Stimulated activated naive CD4-positive, alpha-beta T cell (primary cell): ENCODE results near the gene ADGRD2.

Experiments
- DNase-seq, 6 experiments: peaks; one replicate each; lab custom pipeline; 2025; lab: John Stamatoyannopoulos, UW

The ADGRD2 gene

GRCh38 chr9:124456341-124457078 is 6.3 kb downstream of the ADGRD2 start:
- no peak for DNase-seq

GRCh38 chr9:124457079-124457886 is 7.0 kb downstream of the ADGRD2 start:
- DNase-seq: no peak

DNA sequence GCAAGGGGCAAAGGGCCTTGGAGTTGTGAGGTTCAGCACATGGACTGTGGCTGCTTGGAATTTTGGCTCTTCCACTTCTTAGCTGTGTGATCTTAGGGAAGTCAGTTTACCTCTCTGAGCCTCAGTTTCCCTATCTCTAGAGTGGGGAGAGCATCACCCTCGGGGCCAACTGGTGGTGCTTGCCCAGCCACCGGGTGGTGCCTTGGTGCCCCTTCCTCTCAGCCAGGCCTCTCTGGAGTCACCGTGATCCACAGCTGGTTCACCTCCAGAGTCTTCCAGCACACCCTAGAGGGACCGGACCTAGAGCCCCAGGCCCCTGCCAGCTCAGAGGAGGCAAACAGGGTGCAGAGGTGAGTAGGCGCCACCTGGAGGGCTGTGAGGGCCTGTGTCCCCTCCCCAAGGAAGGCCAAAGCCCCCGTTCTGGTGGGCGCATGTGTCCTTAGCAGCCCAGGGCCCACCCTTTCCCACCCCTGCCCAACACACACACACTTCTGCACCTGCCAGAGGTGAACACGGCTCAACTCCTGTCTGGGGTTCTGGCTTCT is 7.7 kb downstream of the ADGRD2 start:
- no peak for DNase-seq

DNA sequence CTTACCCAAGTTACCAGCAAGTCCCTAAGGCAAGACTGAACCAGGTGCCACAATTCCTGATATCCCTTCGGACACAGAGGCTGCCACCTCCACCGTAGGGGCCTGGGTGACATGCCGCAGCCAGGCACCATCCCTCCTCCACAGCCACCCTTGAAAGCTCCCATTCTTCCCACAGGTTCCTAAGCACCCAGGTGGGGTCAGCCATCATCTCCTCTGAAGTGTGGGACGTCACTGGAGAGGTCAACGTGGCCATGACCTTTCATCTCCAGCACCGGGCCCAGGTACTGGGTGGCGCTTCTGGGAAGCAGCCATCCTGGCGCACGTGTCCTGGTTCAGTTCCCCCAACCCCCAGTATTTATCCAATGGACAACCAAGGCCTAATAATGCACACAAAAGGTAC is 8.2 kb downstream of the ADGRD2 start:
- no peak for DNase-seq

DNA sequence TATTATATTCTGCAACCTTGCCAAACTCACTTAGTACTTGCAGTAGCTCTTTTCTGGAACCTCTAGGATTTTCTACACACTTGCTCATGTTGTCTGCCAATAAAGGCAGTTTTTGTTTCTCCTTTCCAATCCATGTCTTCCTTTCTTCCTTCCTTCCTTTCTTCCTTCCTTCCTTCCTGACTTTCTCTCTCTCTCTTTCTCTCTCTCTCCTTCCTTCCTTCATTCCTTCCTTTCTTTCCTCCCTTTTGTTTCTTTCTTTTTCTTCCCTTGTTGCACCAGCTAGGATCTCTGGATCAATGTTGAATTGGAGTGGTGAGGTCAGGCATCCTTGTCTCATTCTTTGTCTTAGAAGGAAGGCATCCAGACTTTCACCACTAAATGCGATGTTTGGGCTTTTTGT is 12.5 kb downstream of the ADGRD2 start:
- DNase-seq: no peak

- no peak for DNase-seq
Observed at GRCh38 chr9:124465736-124466135, 15.5 kb downstream of the ADGRD2 start.

- DNase-seq: no peak
Observed at GRCh38 chr9:124467410-124468060, 17.3 kb downstream of the ADGRD2 start.

DNA sequence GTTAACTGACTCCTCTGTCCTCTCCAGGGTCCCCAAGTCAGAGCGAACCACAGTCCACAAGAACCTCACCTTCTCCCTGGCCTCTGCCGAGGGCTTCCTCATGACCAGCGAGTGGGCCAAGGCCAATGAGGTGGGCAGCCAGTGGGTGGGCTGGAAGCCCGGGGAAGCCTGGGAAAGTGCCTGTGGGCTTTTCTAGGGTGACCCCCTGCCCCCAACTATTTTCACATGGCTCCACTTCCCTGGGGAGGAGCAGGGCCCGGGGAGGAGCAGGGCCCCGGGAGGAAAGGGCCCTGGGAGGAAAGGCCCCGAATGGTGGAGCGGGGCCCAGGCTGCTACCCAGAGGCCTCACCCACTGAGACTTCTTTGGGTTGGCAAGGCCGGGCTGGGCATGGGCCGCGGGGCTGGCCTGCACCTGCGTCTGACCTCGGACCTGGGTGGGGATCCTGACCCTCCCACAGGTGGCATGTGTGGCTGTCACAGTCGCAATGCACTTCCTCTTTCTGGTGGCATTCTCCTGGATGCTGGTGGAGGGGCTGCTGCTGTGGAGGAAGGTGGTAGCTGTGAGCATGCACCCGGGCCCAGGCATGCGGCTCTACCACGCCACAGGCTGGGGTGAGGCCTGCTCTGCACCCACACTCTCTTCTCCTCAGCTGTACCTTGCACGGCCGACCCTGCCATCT is 17.9 kb downstream of the ADGRD2 start:
- no peak for DNase-seq

DNA sequence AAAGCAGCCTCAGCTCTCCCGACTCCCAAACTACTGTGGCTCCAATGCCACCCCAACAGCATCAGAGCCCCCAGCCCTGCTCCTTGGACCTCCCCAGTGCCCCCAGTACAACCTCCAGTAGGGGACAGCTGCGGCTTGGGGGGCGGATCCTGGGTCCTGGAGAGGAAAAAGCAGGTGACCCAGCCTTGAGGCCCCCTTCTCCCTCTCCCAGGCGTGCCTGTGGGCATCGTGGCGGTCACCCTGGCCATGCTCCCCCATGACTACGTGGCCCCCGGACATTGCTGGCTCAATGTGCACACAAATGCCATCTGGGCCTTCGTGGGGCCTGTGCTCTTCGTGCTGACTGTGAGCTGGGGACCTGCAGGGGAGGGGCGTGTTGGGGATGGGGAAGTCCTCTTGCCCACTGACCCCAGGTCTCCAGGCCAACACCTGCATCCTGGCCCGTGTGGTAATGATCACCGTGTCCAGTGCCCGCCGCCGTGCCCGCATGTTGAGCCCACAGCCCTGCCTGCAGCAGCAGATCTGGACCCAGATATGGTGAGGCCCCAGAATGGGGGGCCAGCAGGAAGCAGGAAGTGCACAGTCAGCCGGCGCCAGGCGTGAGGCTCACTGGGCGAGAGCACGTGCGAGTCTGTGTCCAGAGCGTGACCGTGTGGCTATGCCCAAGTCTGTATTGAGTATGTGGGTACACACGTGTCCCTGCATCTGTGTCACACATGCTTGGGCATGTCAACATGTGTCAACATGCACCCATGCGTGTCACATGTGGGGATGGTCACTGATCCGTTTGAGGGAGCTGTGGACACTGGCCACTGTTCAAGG is 19.0 kb downstream of the ADGRD2 start:
- no peak for DNase-seq

GRCh38 chr9:124470306-124470705 is 20.1 kb downstream of the ADGRD2 start:
- DNase-seq: no peak

- DNase-seq: no peak
Observed at GRCh38 chr9:124470726-124471125, 20.5 kb downstream of the ADGRD2 start.

DNA sequence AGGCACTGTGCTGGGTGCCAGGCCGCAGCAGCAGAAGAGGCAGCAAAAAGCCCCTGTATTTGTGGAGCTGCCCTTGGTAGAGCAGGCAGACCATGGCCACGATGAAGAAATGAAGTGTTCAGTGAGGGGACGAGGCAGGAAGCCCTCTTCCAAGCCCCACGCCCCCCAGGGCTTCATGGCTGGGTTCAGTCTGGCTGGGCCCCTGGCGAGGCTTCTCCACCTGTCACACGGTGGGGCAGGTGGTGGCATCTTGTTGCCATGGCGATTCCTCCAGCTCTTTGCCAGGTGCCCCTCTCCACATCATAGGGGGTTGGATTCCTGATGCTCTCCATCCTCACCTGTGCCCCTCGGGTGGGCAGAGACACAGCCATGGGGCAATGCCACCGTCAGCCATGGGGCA is 21.5 kb downstream of the ADGRD2 start:
- DNase-seq: no peak

- no peak for DNase-seq
Observed at GRCh38 chr9:124472770-124473169, 22.5 kb downstream of the ADGRD2 start.

- DNase-seq: no peak
Observed at GRCh38 chr9:124473310-124473709, 23.1 kb downstream of the ADGRD2 start.

DNA sequence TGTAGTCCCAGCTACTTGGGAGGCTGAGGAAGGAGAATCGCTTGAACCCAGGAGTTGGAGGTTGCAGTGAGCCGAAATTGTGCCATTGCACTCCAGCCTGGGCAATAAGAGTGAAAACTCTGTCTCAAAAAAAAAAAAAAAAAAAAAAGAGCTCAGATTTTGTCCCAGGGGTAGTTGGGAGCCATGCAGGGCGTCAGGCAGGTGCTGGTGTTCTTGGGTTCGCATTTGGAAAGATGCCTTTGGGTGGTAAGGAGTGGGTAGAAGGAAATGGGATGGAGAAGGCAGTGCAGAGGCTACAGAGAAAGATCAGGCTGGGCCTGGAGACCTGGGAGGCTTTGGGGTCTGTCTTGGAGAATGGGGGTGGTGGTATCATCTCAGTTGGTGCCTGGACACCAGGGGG is 23.9 kb downstream of the ADGRD2 start:
- DNase-seq: no peak

DNA sequence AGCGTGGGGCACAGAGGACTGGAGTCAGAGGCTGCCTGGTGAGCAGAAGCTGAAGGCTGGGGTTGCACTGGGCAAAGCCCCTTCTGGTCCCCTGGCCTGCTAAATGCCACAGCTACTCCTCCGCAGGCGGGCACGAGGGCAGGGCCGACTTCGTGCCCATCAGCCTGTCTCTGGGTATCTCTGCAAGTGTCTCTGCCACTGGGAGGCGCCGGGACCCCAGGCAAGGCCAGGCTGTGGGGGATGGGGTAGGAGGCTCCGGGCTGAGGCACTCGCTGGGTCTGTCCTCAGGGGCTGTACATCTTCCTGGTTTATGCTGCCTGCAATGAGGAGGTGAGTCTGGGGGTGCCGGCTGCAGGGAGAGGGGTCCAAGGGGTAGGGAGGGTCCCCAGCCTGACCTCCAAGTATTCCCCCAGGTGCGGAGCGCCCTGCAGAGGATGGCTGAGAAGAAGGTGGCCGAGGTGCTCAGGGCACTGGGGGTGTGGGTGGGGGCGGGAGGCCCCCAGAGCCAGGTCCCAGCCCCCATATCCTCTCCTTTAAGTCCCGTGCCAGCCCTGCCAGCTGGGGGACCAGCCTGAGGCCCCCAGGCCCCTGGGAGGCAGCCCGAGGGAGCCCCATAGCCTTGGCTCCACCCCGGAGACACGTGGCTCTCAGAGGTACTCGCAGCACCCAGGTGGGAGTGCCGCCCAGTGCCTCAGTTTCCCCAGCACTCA is 25.1 kb downstream of the ADGRD2 start:
- no peak for DNase-seq

DNA sequence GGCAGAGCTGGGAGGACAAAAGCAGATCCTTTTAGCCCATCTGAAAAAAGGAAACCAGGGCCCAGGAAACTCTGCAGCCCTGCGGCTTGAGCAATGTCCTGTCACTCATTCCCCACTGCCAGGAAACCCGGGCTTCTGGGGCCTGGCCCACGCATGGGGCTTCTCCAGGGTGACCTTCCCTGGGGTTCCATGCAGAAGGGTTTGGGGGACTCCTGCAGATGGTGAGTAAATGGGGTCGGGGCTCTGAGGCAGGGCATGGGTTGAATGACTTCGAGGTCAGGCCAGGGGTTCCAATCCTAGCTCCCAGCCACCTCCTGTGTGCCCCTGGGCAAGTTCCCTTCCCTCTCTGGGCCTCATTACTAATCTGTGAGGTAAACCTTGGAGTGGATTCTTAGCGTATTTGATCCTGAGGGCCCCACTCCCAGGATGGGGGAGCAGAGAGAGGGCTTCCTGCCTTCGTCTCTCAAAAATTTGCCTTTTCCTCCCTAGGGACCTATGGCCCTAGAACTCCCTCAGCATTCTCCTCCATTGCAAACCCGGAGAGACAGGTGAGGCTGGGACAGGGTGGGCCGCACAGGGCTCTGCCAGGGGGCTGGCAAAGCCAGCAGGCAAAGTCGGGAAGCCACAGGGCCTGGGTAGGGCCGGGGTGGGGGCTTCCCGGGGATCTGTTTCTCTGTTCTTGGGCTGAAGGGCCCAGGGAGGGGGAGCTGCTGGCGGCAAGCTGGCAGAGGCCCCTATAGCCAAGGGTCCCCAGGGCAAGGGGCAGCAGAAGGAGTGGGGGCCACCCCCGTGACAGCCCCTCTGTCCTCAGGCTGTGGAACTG is 25.8 kb downstream of the ADGRD2 start:
- no peak for DNase-seq

- DNase-seq: no peak
Observed at GRCh38 chr9:124477211-124477647, 27.0 kb downstream of the ADGRD2 start.

GRCh38 chr9:124477648-124478285 is 27.5 kb downstream of the ADGRD2 start:
- DNase-seq: no peak
